Middle frontal gyrus (tissue), 1 donor: ENCODE data around the gene FAU.

ENCODE experiments used
- DNase-seq: peaks from one replicate; pipeline ENCODE4 v3.0.0-alpha.2; 2015; ENCODE audit warnings: low spot score; ENCODE audit errors: extremely low spot score

The FAU gene

DNA sequence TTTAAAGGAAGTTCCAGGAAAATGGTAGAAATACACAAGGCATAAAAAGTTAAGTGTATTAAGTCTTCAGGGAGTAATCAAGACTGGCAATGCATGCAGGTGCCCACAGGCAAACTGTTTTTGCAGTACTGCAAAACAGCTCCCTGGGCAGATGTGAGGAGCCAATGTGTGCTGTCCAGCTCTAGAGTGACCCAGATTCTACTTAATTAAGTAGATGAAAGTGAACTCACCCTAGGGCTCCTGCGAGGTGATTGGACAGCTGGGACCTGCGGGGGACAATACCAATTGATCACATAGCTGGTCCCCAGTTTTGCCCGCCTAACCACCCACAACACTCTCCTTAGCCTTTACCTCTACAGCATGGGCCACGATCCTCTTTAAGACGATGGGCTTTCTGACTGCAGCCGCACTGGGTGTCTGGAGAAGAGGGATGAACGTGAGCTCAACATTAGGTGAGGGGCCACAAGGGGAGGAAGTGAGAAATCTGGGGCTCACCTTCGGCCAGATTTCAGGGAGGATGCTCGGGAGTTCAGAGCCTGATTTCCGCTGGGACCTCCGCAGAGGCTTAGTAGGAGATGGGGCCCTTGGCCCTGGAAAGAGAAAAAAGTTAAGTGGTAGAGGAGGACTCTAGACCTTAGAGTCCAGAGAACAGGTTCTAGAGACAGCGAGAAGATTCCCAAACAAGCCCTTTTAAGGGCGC, 38.6 kb downstream of the FAU start:
- DNase-seq = no peak

DNA sequence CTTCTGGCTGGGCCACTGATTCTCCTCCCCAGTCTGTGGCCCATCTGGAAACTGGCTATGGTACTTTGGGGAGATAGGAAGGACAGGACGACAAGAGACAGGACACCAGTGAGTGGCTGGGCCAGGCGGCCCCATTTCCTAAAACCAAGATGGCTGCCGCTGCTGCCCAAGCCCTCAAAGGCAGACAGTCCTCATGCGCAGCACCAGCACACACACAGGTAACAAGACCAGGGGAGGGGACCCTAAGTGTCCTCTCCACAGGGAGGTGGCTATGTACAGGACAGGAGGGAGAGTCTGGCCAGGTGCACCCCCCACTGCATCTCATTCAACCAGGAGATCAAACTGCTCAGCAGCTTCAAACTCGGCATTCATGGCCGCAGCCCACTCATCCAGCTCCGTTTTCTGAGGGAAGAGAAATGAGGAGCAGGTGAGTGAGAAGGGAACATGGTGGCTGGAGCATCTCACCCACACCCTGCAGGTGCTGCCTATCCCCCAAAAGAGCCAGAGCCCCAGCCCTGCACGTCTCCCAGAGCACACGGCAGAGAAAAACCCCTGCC, 43.1 kb downstream of the FAU start:
- no peak for DNase-seq

DNA sequence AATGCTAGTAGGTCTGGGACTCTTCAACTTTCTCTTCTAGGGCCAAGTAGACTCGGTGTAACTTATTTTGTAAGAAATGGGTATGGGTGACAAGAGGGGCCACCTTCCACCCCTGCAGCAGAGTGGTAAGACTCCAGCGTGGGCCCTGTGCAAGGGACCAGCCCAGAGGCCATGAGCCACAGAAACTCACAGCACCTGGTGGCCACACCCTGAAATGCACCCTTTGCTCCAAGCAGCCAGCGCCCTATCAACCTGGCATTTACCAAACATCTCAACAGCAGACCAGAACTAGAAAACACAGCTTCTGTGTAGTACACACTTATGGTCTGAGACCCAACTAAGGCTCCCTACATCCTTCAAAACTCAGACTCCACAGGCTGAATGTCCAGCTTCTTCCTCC, 43.8 kb downstream of the FAU start:
- no peak for DNase-seq

DNA sequence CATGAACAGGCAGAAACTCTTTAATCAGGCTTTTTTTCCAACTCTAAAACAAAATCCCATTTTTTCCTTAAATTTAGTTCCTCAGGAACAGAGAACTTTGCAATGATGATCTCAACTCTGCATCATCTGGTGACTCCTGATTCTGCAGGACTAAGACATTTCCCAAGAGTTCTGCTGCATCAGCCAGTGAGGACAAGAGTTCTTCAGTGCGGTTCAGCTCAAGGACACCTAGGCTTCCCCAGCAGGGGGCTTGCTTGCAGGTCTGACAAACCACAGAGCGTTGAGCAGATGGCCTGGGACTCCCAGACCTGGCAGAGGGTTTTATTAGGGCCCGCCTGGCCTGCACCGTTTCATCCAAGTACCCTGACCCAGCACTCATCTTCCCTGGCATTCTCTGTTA, 44.5 kb downstream of the FAU start:
- no peak for DNase-seq

DNA sequence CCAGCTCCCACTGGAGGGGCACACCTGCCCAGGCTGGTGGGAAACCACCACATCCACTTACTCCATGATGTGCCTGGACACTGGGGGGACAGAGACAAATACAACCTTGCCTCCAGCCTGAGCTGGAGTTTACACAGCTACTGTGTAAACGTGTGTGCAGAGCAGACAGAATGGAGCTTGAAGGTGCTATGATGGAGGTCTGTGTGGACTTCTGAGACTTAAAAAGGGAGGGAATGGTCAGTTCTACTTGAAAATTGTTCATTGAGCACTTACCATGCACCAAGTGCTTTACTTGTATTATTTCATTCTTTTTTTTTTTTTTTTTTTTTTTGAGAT, 49.3 kb downstream of the FAU start:
- no peak for DNase-seq

DNA sequence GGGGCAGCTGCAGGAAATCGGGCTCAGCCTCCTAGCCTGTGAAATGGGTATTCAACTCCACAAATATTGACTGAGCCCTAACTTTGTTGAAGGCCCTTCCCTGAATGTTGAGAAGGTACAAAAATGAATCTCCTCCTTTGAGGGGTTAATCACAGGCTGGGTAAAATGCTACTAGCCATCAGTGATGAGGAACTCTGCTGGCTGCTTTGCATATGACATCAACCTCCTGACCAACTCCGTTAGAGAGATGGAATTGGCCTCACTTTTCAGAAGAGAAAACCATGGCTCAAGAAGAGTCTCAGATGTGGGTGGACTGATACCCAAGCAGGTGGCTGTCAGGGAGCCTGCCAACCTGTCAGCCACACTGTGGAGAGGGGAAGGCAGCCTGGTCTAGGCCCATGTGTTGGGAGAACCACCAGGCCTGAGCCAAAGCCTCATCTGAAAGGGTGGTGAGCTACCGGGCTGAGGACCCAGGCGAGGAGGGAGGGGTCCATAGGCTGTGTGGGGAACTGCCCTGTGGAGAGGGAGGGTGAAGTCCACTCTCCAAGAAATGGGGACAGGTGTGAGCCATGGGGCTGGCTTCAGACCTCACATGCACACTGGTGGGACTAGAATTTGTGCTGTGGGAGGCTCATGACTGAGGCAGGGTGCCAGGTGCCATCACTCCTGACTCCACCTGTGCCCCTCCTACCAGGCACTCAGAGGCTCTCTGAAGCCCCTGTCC, 49.9 kb downstream of the FAU start:
- DNase-seq = no peak
